ENCODE measurements around the gene VOPP1.

Gene VOPP1

GRCh38 chr7:55556492-55556891, 15.8 kb downstream of the VOPP1 start:
- Histone ChIP-seq H3K27me3 (ENCODE audit: control insufficient read depth, insufficient read depth, low read length, poor library complexity, severe bottlenecking) (no peaks in the 10 kb centered on the region), H3K36me3 (ENCODE audit: control insufficient read depth, insufficient read depth, low read length) (no peaks in the 10 kb centered on the region), H3K27ac (ENCODE audit: insufficient read depth, low read depth, low read length, poor library complexity, severe bottlenecking) (no peak overlapping the region), H3K4me1 (ENCODE audit: control insufficient read depth, insufficient read depth, low read length) (peaks cover 20% of the 10 kb centered on the region), H3K9me3 (ENCODE audit: control insufficient read depth, low read length) (no peaks in the 10 kb centered on the region), H3K4me3 (ENCODE audit: insufficient read depth, low read depth, low read length) (no peak overlapping the region)
- WGBS, 2 experiments, result 85 to 86% methylated on average over 3 of the region's 3 CpGs

- no peak overlapping the region for H3K27ac ChIP-seq (ENCODE audit: insufficient read depth, low read depth, low read length, poor library complexity, severe bottlenecking)
- peaks cover 20% of the 10 kb centered on the region for H3K4me1 ChIP-seq (ENCODE audit: control insufficient read depth, insufficient read depth, low read length)
- no peaks in the 10 kb centered on the region for H3K9me3 ChIP-seq (ENCODE audit: control insufficient read depth, low read length)
- 80 to 94% methylated on average over 1 of the region's 1 CpG for WGBS, 2 experiments
- no peaks in the 10 kb centered on the region for H3K27me3 ChIP-seq (ENCODE audit: control insufficient read depth, insufficient read depth, low read length, poor library complexity, severe bottlenecking)
- H3K4me3 ChIP-seq (ENCODE audit: insufficient read depth, low read depth, low read length), result no peak overlapping the region
- H3K36me3 ChIP-seq (ENCODE audit: control insufficient read depth, insufficient read depth, low read length), result no peaks in the 10 kb centered on the region
Measured at GRCh38 chr7:55556031-55556430, 16.3 kb downstream of the VOPP1 start.

GRCh38 chr7:55555160-55555559, 17.1 kb downstream of the VOPP1 start:
- no peaks in the 10 kb centered on the region for H3K36me3 ChIP-seq (ENCODE audit: control insufficient read depth, insufficient read depth, low read length)
- H3K27ac ChIP-seq (ENCODE audit: insufficient read depth, low read depth, low read length, poor library complexity, severe bottlenecking), result no peak overlapping the region
- peaks cover 20% of the 10 kb centered on the region for H3K4me1 ChIP-seq (ENCODE audit: control insufficient read depth, insufficient read depth, low read length)
- WGBS, 2 experiments, result 27 to 33% methylated on average over 7 of the region's 7 CpGs
- H3K9me3 ChIP-seq (ENCODE audit: control insufficient read depth, low read length), result no peaks in the 10 kb centered on the region
- H3K4me3 ChIP-seq (ENCODE audit: insufficient read depth, low read depth, low read length), result no peak overlapping the region
- H3K27me3 ChIP-seq (ENCODE audit: control insufficient read depth, insufficient read depth, low read length, poor library complexity, severe bottlenecking), result no peaks in the 10 kb centered on the region

GRCh38 chr7:55554038-55554437, 18.3 kb downstream of the VOPP1 start:
- 100% methylated on average over 1 of the region's 1 CpG for WGBS, 2 experiments

GRCh38 chr7:55553024-55553345, 19.3 kb downstream of the VOPP1 start:
- Histone ChIP-seq H3K9me3 (ENCODE audit: control insufficient read depth, low read length) (no peaks in the 10 kb centered on the region), H3K27ac (ENCODE audit: insufficient read depth, low read depth, low read length, poor library complexity, severe bottlenecking) (no peak overlapping the region), H3K4me1 (ENCODE audit: control insufficient read depth, insufficient read depth, low read length) (peaks cover 20% of the 10 kb centered on the region), H3K4me3 (ENCODE audit: insufficient read depth, low read depth, low read length) (no peak overlapping the region), H3K36me3 (ENCODE audit: control insufficient read depth, insufficient read depth, low read length) (no peaks in the 10 kb centered on the region), H3K27me3 (ENCODE audit: control insufficient read depth, insufficient read depth, low read length, poor library complexity, severe bottlenecking) (no peaks in the 10 kb centered on the region)

More at GRCh38 chr7:55554038-55554437, 18.3 kb downstream of the VOPP1 start:
- no peaks in the 10 kb centered on the region for H3K27me3 ChIP-seq (ENCODE audit: control insufficient read depth, insufficient read depth, low read length, poor library complexity, severe bottlenecking)
- no peak overlapping the region for H3K4me3 ChIP-seq (ENCODE audit: insufficient read depth, low read depth, low read length)
- H3K9me3 ChIP-seq (ENCODE audit: control insufficient read depth, low read length), result no peaks in the 10 kb centered on the region
- no peak overlapping the region for H3K27ac ChIP-seq (ENCODE audit: insufficient read depth, low read depth, low read length, poor library complexity, severe bottlenecking)
- H3K4me1 ChIP-seq (ENCODE audit: control insufficient read depth, insufficient read depth, low read length), result peaks cover 20% of the 10 kb centered on the region
- H3K36me3 ChIP-seq (ENCODE audit: control insufficient read depth, insufficient read depth, low read length), result no peaks in the 10 kb centered on the region

GRCh38 chr7:55552320-55553023, 19.8 kb downstream of the VOPP1 start:
- 81 to 82% methylated on average over 13 of the region's 13 CpGs for WGBS, 2 experiments

GRCh38 chr7:55550841-55551537, 21.3 kb downstream of the VOPP1 start:
- WGBS, 2 experiments, result 93 to 94% methylated on average over 11 of the region's 11 CpGs
- no peak overlapping the region for H3K27ac ChIP-seq (ENCODE audit: insufficient read depth, low read depth, low read length, poor library complexity, severe bottlenecking)
- no peaks in the 10 kb centered on the region for H3K36me3 ChIP-seq (ENCODE audit: control insufficient read depth, insufficient read depth, low read length)
- peaks cover 19% of the 10 kb centered on the region for H3K4me1 ChIP-seq (ENCODE audit: control insufficient read depth, insufficient read depth, low read length)
- no peaks in the 10 kb centered on the region for H3K9me3 ChIP-seq (ENCODE audit: control insufficient read depth, low read length)
- H3K4me3 ChIP-seq (ENCODE audit: insufficient read depth, low read depth, low read length), result no peak overlapping the region
- no peaks in the 10 kb centered on the region for H3K27me3 ChIP-seq (ENCODE audit: control insufficient read depth, insufficient read depth, low read length, poor library complexity, severe bottlenecking)

More at GRCh38 chr7:55552320-55553023, 19.8 kb downstream of the VOPP1 start:
- peaks cover 20% of the 10 kb centered on the region for H3K4me1 ChIP-seq (ENCODE audit: control insufficient read depth, insufficient read depth, low read length)
- H3K4me3 ChIP-seq (ENCODE audit: insufficient read depth, low read depth, low read length), result no peak overlapping the region
- H3K36me3 ChIP-seq (ENCODE audit: control insufficient read depth, insufficient read depth, low read length), result no peaks in the 10 kb centered on the region
- no peak overlapping the region for H3K27ac ChIP-seq (ENCODE audit: insufficient read depth, low read depth, low read length, poor library complexity, severe bottlenecking)
- H3K27me3 ChIP-seq (ENCODE audit: control insufficient read depth, insufficient read depth, low read length, poor library complexity, severe bottlenecking), result no peaks in the 10 kb centered on the region
- no peaks in the 10 kb centered on the region for H3K9me3 ChIP-seq (ENCODE audit: control insufficient read depth, low read length)

GRCh38 chr7:55550010-55550663, 22.2 kb downstream of the VOPP1 start:
- Histone ChIP-seq H3K4me1 (ENCODE audit: control insufficient read depth, insufficient read depth, low read length) (peaks cover 14% of the 10 kb centered on the region), H3K4me3 (ENCODE audit: insufficient read depth, low read depth, low read length) (no peak overlapping the region), H3K27me3 (ENCODE audit: control insufficient read depth, insufficient read depth, low read length, poor library complexity, severe bottlenecking) (no peaks in the 10 kb centered on the region), H3K9me3 (ENCODE audit: control insufficient read depth, low read length) (no peaks in the 10 kb centered on the region), H3K36me3 (ENCODE audit: control insufficient read depth, insufficient read depth, low read length) (no peaks in the 10 kb centered on the region), H3K27ac (ENCODE audit: insufficient read depth, low read depth, low read length, poor library complexity, severe bottlenecking) (no peak overlapping the region)
- 94 to 96% methylated on average over 14 to 15 of the region's 15 CpGs for WGBS, 2 experiments

- H3K36me3 ChIP-seq (ENCODE audit: control insufficient read depth, insufficient read depth, low read length), result no peaks in the 10 kb centered on the region
- no peak overlapping the region for H3K4me3 ChIP-seq (ENCODE audit: insufficient read depth, low read depth, low read length)
- peaks cover 13% of the 10 kb centered on the region for H3K4me1 ChIP-seq (ENCODE audit: control insufficient read depth, insufficient read depth, low read length)
- no peaks in the 10 kb centered on the region for H3K9me3 ChIP-seq (ENCODE audit: control insufficient read depth, low read length)
- no peaks in the 10 kb centered on the region for H3K27me3 ChIP-seq (ENCODE audit: control insufficient read depth, insufficient read depth, low read length, poor library complexity, severe bottlenecking)
- H3K27ac ChIP-seq (ENCODE audit: insufficient read depth, low read depth, low read length, poor library complexity, severe bottlenecking), result no peak overlapping the region
- 92 to 94% methylated on average over 7 of the region's 7 CpGs for WGBS, 2 experiments
Measured at GRCh38 chr7:55549457-55549856, 22.8 kb downstream of the VOPP1 start.

- no peaks in the 10 kb centered on the region for H3K36me3 ChIP-seq (ENCODE audit: control insufficient read depth, insufficient read depth, low read length)
- H3K27ac ChIP-seq (ENCODE audit: insufficient read depth, low read depth, low read length, poor library complexity, severe bottlenecking), result no peak overlapping the region
- no peaks in the 10 kb centered on the region for H3K9me3 ChIP-seq (ENCODE audit: control insufficient read depth, low read length)
- peaks cover 13% of the 10 kb centered on the region for H3K4me1 ChIP-seq (ENCODE audit: control insufficient read depth, insufficient read depth, low read length)
- H3K4me3 ChIP-seq (ENCODE audit: insufficient read depth, low read depth, low read length), result no peak overlapping the region
- H3K27me3 ChIP-seq (ENCODE audit: control insufficient read depth, insufficient read depth, low read length, poor library complexity, severe bottlenecking), result no peaks in the 10 kb centered on the region
- WGBS, 2 experiments, result 81 to 82% methylated on average over 7 of the region's 7 CpGs
Measured at GRCh38 chr7:55548295-55548731, 24.0 kb downstream of the VOPP1 start.

Measured in ectodermal cell (in vitro differentiated cells).